Stomach (tissue), 4 donors: ENCODE measurements around the gene CEP192.

Source experiments
- EP300 ChIP-seq: sonication (generic); formaldehyde crosslinking; IDR thresholded peaks from one replicate; pipeline ENCODE4 v1.6.1; 2017; ENCODE audit warnings: antibody characterized with exemption
- TF ChIP-seq, protein P1 (sequence below), 7 experiments: fragments of 450-650 bp in 4 of 7; fragments of 200-600 bp in 3 of 7; sonication (generic) in 3 of 7; IDR thresholded peaks; one replicate each; pipeline ENCODE4 v1.5.1; 2016 to 2019; ENCODE audit warnings: antibody characterized with exemption in 7 of 7, control low read depth in 2 of 7, mild to moderate bottlenecking in 1 of 7

DNA sequence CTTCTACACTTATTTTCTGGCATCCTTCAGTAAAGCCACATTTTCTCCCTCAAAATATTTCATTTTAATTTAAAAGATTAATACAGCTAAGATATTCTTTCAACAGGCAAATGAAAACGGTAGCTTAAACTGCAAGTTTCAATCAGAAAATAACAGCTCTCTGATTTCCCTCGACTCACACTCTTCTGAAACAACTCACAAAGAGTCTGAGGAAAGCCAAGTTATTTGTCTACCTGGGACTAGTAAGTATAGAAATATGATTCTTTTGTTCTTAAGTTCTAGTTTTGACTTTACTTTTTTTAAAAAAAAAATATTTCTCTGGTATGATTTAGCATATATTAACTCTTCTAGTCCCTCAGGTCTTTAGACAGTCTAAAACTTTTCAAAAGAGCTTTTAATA, 27.2 kb downstream of the CEP192 start:
- no peak for TF ChIP-seq EP300
- TF ChIP-seq, protein P1, sequence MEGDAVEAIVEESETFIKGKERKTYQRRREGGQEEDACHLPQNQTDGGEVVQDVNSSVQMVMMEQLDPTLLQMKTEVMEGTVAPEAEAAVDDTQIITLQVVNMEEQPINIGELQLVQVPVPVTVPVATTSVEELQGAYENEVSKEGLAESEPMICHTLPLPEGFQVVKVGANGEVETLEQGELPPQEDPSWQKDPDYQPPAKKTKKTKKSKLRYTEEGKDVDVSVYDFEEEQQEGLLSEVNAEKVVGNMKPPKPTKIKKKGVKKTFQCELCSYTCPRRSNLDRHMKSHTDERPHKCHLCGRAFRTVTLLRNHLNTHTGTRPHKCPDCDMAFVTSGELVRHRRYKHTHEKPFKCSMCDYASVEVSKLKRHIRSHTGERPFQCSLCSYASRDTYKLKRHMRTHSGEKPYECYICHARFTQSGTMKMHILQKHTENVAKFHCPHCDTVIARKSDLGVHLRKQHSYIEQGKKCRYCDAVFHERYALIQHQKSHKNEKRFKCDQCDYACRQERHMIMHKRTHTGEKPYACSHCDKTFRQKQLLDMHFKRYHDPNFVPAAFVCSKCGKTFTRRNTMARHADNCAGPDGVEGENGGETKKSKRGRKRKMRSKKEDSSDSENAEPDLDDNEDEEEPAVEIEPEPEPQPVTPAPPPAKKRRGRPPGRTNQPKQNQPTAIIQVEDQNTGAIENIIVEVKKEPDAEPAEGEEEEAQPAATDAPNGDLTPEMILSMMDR (IDR thresholded peaks at IDR 0.05) = no peak
